SU-DHL-6 (cell line): Measurements from ENCODE around the gene EIF2AK3.

Experiments used
- EZH2phosphoT487 ChIP-seq: fragments of 200-600 bp; sonication (generic), shearing (Covaris generic); conservative IDR thresholded peaks from 2 replicates; pipeline ENCODE4 v1.6.1; 2018; ENCODE audit warnings: mild to moderate bottlenecking, antibody characterized with exemption, low read length, moderate library complexity, mixed read lengths
- TF ChIP-seq, protein P1 (sequence below): fragments of 200-600 bp; sonication (generic); IDR thresholded peaks from one replicate; pipeline ENCODE4 v1.5.1; 2017; ENCODE audit warnings: antibody characterized with exemption, mild to moderate bottlenecking, low read length, moderate library complexity; ENCODE audit not compliant: insufficient read depth, poor library complexity, severe bottlenecking

DNA sequence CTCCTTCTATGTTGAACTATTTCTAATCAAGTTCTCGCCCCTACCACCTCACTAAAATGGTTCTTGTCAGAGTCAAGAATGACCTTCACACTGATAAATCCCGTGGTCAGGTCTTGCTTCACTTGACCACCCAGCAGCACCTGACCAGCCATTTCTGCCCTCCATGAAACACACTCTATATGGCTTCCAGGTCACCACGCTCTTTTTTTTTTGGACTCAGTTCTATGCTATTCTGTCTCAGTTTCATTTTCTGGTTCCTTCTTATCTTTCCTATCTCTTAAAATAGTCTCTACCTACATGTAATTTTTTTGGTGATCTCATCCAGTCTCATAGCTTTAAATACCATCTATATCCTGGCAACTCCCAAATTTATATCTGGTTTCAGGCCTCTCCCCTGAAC lies 11.4 kb downstream of the EIF2AK3 start:
- TF ChIP-seq, protein P1, sequence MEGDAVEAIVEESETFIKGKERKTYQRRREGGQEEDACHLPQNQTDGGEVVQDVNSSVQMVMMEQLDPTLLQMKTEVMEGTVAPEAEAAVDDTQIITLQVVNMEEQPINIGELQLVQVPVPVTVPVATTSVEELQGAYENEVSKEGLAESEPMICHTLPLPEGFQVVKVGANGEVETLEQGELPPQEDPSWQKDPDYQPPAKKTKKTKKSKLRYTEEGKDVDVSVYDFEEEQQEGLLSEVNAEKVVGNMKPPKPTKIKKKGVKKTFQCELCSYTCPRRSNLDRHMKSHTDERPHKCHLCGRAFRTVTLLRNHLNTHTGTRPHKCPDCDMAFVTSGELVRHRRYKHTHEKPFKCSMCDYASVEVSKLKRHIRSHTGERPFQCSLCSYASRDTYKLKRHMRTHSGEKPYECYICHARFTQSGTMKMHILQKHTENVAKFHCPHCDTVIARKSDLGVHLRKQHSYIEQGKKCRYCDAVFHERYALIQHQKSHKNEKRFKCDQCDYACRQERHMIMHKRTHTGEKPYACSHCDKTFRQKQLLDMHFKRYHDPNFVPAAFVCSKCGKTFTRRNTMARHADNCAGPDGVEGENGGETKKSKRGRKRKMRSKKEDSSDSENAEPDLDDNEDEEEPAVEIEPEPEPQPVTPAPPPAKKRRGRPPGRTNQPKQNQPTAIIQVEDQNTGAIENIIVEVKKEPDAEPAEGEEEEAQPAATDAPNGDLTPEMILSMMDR, result no peak
- no peak for TF ChIP-seq EZH2phosphoT487
